Ramos (cell line): ENCODE measurements around the gene TRAPPC5.
"Not testable (repeated sequence)": the region's sequence is repeated elsewhere in the genome, so short reads cannot be mapped to it uniquely, and the experiment has no call there.

Experiments
- in situ Hi-C: fragments of 300-500 bp; cut with MboI; formaldehyde crosslinking; loops from one replicate; pipeline ENCODE4 v1.14.3; 2022; ENCODE audit warnings: low sequenced_read_pairs; ENCODE audit not compliant: unreplicated experiment

Gene TRAPPC5

DNA sequence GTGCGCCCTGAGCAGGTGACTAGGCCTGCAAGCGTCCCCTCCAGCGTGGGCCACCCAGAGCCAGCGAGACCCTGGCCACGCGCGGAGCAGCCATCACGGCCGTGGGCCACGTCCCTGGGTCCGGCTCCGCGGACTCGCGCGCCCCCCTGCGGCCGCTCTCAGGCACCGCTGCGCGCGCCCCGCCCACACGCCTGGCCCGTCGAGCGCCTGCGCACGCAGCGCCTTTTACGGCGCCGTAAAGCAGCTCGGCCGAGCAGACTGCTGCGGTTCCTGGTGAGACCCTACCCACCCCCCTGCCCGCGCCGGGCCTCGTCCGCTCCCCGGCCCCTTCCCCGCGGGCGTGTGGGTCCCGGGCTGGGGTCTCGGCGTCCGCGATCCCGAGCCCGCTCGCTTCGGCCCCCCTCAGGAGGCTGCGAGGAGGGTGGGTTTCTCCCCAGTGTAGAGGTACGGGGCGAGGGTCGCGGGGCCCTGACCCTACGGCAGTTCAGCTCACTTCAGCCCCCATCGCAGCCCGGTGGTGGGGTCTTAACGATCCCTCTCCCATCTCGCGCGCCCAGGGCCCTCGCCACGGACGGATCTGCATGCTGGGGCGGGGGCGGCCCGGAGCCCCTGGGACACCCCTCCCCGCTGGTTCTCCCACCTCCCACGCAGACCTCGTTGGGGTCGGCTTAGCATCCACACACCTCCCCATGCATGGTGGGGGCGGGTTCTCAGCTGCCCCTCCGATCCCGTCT is at the start of gene TRAPPC5:
TSS of gene TRAPPC5 (plus strand) at position 228 of the 734 bp plus-strand sequence. CDS start 1,421 bp downstream, outside the sequence.
- in situ Hi-C loops, result loop anchor here (5.0 kb wide), 1 partner anchor 122 kb away; no protein-coding TSS in a partner anchor

DNA sequence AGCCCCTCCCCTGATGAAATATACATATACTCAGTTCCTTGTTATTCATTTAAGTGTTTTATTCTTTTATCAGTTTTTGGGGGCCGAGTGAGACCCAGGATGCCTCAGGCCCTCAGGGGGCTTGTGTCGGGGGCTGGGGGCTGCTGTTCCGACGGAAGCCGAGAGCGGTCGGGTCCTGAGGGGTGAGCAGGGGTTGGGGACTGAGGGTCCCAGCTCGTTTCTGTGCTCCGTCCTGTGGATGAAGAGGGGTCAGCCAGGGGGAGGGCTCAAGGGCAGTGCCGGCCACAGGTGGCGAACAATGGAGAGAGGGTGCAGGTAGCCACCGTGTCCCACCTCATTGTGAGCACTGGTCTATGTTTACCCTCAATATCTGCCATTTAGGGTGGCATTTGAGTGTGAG is 49.1 kb upstream of the TRAPPC5 start:
- in situ Hi-C loops, result no loop called here

DNA sequence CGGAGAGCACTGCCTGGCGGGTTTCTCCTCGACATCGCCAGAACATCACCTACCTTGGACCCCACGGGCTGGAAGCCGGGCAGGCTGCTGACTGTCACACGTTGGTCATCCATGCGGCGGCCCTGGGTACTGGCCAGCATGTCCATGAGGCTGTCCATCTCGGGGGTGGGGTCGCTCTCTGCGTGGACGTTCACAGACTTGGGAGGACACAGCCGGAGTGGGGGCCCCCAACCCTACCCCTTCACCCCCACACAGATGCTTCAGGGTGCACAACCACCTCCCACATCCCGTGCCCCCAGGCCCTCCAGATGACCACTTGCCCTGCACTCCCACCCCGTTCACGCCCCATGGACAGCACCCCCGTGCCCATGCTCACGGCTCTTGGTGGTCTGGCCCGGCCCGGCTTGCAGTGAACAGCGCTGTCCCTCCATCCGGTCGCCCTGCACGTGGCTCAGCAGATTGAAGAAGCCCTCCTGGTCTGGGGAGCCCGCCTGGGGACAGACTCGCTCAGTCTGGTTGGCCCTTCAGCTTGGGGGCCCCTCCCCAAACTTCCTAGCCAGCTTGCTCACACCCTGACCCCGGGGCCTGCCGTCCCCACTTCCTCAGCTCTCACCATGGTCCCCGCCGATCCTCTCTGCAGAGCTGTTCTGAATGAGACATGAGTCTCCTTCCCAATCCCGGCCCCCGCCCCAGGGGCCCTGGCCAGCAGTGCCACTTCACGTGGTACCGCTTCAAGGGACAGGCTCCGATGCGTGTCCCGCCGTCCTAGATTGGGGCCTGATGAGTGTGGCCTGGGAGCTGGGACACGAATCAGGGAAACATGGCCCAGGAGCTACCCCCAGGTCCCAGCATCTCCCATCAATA is 48.1 kb upstream of the TRAPPC5 start:
- in situ Hi-C loops, result no loop called here

DNA sequence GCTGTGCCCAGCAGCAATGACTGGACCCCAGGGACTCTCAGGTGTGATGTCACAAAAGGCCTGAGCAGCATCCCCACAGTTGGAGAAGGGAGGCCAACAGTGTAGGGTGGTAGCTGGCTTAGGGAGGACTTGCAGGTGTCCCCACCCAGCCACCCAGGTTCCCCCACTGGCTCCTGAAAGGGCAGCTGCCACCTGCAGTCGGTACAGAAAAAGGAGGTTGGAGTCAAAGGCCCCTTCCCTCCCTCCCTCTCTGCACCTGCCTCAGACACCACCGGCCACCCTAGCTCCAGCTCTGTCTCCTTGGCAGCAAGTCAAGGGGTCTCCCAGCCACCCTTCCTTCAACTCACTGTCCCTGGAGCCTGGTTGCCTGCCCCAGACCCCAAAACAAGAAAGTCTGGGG is 46.9 kb upstream of the TRAPPC5 start, which contains the start of gene PCP2:
TSS of gene PCP2 (minus strand) at position 22 of the 400 bp plus-strand sequence. CDS start 262 bp downstream, outside the sequence.
- in situ Hi-C loops, result no loop called here

DNA sequence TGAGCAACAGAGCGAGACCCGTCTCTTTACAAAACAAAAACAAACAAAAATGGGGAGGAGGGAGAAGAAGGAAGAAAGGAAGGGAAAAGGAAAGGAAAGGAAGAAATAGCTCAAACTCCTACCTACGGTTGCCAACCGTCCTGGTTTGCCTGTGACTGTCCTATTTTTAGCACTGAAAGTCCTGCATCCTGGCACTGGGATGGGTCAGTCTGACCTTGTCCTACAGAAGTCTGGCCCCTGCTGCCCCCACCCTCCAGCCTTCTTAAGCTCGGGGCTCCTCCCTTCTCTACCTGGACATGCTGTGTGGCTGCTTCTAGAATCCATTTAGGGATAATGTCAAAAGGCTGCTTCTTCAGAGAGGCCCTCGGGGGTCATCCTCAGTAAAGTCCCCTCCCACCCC is 45.0 kb upstream of the TRAPPC5 start:
- in situ Hi-C loops, result no loop called here

DNA sequence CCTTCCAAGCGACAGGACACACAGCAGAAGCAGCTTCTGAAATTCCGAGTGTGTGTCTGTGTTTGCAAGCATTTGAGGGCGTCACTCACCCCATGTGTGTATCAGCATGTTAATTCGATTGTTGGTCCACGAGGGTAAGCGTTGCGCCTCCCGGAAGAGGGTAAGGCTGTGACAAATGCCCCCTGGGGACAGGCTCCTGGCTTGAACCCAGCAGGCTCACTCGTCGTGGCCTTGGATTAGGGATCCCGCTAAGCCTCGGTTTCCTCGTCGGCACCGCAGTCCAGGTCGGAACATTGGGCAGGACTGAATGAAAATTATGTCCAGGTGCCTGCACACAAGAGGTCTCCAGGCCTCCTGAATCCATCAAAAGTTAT is 44.3 kb upstream of the TRAPPC5 start:
- in situ Hi-C loops, result no loop called here

DNA sequence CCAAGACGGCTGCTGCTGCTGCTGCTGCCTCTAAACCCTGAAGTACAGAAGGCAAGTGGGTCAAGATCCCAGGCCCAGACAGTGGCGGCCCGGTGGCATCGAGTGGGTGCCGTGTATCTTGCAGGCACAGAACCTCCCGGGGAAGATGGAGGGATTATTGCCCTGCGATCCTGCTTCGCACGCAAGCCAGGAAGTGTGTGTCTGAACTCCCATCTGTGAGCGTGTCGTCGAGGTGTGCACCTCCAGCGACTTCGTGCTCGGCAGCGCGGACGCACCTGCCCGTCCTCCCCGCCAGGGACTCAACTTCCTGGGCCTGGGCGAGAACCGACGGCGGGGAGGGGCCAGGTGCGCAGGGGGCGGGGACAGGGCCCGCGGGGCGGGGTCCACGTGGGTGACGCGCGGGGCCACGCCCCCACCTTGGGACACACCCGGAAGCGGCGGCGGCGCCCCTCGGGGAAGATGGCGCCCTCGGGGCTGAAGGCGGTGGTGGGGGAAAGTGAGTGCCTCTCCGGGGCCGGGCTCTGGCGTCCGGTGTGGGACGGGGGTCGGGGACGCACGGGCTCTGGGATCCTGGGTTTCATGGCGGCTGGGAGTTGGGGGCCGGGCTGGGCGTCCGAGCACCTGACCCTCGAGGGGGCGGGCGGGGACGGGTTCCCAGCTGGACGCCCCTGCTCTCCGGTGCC is 43.8 kb upstream of the TRAPPC5 start, which contains the start of gene STXBP2:
TSS of gene STXBP2 (plus strand) at position 420 of the 683 bp plus-strand sequence. CDS start at position 460, 40 bp downstream.
- in situ Hi-C loops, result no loop called here

DNA sequence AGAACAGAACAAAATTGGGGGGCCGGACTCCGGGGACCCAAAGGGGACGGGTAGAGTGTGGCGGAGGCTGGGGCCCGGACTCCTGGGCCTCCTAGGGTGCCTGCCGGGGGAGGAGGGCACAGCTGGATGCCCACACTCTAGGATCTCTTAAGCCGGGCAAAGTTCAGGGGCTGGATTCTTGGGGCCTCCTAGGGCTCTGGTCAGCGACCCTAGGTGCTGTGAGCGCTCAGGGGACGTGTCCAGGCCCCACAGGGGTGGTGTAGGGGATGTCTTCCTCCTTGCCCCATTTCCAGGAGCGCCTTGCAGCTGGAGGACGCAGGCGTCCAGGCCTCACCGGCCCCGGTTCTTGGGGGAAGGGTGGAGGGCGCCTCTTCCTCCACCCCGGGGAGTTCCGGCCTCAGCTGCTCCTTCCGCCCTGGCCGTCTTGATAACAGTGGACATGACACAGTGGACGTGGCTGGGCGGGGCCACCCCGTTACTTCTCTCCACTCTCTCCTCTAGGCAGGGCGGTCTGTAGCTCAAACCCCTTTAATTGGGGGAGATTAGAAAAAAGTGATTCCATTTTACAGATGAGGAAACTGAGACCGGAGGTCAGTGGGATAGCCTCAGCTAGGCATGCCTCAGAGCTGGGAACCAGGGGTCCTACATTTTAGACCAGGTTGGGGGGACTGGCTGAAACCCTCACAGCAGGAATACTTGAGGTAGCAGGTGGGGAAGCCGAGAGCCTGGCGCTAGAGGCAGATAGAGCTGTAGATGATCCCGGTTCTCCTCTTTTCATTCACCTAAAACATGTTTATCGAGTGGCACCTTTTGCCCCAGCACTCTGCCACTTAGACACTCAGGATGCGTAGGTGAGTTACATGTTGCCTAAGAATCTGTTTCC is 43.0 kb upstream of the TRAPPC5 start:
- in situ Hi-C loops, result no loop called here

DNA sequence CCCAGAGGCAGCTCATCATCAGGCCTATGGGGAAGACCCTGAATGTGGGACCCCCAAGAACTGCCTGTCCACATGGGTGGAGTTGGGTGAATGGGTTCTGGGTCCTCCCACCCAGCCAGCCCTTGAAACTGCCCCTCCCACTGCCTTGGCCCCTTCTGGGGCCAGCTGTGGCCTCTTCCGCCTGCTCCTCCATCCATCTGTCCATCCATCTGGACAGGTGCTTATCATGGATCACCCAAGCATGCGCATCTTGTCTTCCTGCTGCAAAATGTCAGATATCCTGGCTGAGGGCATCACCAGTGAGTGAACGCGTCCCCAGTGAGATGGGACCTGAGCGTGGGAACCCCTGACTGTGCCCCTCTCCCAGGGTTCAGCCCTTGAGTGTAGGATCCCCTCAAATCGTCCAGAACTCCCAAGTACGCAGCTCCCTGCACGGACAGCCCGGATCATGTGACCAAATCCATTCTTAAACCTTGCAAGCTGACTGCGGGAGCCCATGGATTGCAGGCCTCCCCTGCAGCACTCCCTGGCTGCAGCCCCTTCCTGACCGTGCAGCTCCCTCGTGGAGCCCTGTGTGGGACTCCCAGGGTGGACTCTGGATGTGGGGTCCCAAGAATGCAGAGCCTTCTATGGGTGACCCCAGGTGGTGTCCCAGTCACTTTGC is 41.7 kb upstream of the TRAPPC5 start:
- in situ Hi-C loops, result no loop called here

DNA sequence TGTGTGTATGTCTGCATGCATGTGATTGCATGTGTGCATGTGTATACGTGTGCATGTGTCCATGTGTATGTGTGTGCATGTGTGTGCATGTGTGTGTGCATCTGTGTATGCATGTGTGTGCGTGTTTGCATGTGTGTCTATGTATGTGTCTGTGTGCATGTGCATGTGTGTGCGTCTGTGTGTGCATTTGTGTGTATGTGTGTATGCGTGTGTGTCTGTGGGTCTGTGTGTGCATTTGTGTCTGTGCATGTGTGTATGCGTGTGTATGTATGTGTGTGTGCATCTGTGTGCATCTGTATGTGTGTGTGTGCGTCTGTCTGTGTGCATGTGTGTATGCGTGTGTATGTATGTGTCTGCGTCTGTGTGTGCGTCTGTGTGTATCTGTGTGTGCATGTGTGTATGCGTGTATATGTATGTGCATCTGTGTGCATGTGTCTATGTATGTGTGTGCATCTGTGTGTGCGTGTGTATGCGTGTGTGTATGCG is 40.7 kb upstream of the TRAPPC5 start:
- in situ Hi-C loops, result no loop called here

DNA sequence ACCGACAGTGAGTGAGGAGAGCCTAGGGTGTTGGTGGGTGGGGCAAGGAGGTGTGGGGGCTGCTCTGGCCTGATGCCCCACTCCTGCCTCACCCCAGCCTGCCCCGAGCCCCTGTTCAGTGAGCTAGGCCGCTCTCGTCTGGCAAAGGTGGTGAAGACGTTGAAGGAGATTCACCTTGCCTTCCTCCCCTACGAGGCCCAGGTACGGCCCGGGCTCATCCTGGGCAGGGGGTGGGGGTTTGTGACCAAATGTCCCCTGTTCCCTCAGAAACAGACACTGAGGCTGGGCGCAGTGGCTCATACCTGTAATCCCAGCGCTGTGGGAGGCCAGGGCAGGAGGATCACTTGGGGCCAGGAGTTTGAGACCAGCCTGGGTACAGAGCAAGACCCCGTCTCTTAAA is 39.8 kb upstream of the TRAPPC5 start:
- in situ Hi-C loops, result no loop called here

DNA sequence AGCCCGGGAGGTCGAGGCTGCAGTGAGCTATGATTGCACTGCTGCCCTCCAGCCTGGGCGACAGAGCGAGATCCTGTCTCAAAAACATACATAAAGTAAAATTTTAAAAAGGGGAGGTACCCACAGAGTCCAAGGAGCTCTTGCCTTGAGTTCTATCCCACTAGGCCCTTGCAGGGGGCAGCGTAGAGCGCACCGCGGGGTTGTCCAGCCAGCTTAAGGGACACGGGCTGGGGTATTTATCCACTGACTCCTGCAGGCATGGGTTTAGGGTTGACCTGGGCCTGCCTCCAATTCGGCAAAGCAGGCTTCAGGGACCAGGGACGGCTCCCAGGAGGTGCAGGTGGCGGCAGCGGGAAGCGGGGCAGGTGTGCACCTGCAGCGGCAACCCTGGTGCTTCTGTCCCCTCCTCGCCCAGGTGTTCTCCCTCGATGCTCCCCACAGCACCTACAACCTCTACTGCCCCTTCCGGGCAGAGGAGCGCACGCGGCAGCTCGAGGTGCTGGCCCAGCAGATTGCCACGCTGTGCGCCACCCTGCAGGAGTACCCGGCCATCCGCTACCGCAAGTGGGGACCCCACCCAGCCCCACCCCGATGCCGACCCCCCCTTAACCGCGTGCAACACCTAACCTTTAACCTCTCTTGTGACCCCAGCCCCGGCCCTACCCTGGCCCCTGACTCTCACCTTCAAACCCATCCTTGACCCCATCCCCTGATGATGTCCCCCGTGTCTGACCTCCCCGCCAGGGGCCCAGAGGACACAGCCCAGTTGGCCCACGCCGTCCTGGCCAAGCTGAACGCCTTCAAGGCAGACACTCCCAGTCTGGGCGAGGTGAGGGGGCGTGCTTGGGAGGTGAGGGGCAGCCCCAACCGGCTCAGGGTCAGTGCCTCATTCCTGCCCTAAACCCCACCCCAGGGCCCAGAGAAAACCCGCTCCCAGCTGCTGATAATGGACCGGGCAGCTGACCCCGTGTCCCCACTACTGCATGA is 39.0 kb upstream of the TRAPPC5 start:
- in situ Hi-C loops, result no loop called here

DNA sequence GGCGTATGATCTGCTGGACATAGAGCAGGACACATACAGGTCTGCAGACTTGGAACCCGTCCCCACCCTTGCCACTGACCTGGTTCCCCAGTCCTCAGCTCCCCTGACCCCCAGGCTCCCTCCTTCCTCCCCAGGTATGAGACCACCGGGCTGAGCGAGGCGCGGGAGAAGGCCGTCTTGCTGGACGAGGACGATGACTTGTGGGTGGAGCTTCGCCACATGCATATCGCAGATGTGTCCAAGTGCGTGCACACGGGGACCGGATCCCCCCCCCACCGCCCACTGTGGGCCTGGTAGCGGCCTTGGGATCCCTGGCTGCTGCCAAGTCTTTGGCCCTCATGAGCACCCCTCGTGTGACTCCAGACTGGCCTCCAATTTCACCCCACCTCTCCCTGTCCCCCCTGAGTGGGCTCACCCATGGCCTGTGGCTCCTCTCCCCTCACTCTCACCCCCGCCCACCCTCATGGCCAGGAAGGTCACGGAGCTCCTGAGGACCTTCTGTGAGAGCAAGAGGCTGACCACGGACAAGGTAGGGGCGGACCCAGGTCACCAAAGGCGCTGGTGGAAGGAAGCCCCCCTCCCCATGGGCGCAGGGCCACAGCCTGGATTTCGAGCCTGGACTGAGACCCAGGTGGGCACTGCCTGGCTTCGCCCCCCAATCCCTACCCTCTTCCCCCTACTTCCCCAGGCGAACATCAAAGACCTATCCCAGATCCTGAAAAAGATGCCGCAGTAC is 38.2 kb upstream of the TRAPPC5 start:
- in situ Hi-C loops, result no loop called here

DNA sequence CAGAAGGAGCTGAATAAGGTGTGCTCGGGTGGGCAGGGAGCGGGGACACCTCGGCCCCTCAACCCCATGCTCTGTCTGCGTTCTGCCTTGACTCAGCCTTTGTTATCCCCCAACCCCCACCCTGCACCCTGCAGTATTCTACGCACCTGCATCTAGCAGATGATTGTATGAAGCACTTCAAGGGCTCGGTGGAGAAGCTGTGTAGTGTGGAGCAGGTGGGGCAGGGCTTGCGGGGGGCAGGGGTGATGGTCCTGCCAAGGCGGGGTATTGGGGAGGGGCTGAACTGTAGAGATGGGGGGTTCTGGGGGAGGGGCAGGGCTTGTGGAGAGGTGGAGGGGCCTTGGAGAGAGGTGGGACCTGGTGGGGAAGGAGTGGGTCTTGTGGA is 37.6 kb upstream of the TRAPPC5 start:
- in situ Hi-C loops, result no loop called here

DNA sequence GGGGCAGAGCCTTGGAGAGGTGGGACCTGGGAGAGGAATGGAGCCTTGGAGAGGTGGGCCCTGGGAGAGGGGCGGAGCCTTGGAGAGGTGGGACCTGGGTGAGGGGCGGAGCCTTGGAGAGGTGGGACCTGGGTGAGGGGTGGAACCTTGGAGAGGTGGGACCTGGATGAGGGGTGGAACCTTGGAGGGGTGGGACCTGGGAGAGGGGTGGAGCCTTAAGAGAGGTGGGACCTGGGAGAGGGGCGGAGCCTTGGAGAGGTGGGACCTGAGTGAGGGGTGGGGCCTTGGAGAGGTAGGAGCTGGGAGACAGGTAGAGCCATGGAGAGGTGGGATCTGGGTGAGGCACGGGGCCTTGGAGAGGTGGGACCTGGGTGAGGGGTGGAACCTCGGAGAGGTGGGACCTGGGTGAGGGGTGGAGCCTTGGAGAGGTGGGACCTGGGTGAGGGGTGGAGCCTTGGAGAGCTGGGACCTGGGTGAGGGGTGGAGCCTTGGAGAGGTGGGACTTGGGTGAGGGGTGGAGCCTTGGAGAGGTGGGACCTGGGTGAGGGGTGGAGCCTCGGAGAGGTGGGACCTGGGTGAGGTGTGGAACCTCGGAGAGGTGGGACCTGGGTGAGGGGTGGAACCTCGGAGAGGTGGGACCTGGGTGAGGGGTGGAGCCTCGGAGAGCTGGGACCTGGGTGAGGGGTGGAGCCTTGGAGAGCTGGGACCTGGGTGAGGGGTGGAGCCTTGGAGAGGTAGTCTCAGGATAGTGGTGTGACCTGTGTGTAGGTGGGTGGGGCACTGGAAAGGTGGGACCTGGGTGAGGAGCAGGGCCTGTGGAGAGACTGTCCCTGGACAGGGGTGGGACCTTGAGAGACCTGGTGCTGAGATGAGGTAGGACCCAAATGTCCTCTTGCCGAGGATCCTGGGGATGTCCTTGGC is 36.7 kb upstream of the TRAPPC5 start:
- in situ Hi-C loops, result not testable (repeated sequence)

DNA sequence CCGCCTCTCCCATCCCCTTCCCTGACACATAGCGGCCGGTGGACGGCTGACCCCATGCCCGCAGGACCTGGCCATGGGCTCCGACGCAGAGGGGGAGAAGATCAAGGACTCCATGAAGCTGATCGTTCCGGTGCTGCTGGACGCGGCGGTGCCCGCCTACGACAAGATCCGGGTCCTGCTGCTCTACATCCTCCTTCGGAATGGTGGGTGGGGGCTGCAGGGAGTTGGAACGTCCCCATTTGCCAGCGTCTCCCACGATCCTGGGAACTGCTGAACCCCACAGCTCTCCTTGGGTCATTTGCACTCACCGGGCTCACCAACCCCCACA is 36.1 kb upstream of the TRAPPC5 start:
- in situ Hi-C loops, result no loop called here
